ENCODE results near the gene TRMT11. TPM values are rescaled to one million over a fixed set of nuclear protein-coding genes. Genes with fewer than 3 reads are reported as not detected.

Gene TRMT11
- total RNA-seq, 1 donor from 2014 or later: 15.4 TPM

DNA sequence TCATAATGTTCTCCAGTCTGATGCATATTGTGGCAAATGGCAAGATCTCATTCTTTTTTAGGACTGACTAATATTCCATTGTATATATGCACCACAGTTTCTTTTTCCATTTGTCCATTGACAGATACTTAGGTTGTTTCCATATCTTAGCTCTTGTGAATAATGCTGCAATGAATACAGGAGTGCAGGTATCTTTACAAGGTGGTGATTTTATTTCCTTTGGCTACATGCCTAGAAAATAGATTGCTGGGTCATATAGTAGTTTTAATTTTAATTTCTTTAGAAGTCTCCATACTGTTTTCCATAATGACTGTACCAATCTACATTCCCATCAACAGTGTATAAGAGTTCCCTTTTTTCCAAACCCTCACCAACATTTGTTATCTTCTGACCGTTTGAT lies 97.5 kb downstream of the TRMT11 start:
- TF ChIP-seq, protein P1, sequence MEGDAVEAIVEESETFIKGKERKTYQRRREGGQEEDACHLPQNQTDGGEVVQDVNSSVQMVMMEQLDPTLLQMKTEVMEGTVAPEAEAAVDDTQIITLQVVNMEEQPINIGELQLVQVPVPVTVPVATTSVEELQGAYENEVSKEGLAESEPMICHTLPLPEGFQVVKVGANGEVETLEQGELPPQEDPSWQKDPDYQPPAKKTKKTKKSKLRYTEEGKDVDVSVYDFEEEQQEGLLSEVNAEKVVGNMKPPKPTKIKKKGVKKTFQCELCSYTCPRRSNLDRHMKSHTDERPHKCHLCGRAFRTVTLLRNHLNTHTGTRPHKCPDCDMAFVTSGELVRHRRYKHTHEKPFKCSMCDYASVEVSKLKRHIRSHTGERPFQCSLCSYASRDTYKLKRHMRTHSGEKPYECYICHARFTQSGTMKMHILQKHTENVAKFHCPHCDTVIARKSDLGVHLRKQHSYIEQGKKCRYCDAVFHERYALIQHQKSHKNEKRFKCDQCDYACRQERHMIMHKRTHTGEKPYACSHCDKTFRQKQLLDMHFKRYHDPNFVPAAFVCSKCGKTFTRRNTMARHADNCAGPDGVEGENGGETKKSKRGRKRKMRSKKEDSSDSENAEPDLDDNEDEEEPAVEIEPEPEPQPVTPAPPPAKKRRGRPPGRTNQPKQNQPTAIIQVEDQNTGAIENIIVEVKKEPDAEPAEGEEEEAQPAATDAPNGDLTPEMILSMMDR (IDR thresholded peaks at IDR 0.05): no peak
- Mint-ChIP-seq H3K9me3 (ENCODE audit: low read depth) (peaks cover 9% of the 10 kb centered on the region), H3K27ac (ENCODE audit: unreplicated experiment) (no peak overlapping the region), H3K4me1 (ENCODE audit: low read depth) (peaks cover 6% of the 10 kb centered on the region), H3K4me3 (ENCODE audit: unreplicated experiment) (no peak overlapping the region), H3K36me3 (ENCODE audit: low read depth) (peaks cover 2% of the 10 kb centered on the region), H3K27me3 (ENCODE audit: low read depth) (no peaks in the 10 kb centered on the region)
- no peak for DNase-seq (ENCODE audit: low spot score)

- TF ChIP-seq, protein P1 (IDR thresholded peaks at IDR 0.05): no peak
- Mint-ChIP-seq H3K27me3 (ENCODE audit: low read depth) (no peaks in the 10 kb centered on the region), H3K4me3 (ENCODE audit: unreplicated experiment) (no peak overlapping the region), H3K36me3 (ENCODE audit: low read depth) (peaks cover 3% of the 10 kb centered on the region), H3K27ac (ENCODE audit: unreplicated experiment) (no peak overlapping the region), H3K4me1 (ENCODE audit: low read depth) (peaks cover 6% of the 10 kb centered on the region), H3K9me3 (ENCODE audit: low read depth) (peaks cover 9% of the 10 kb centered on the region)
- no peak for DNase-seq (ENCODE audit: low spot score)
These were observed 100.2 kb downstream of the TRMT11 start for GRCh38 chr6:126086560-126086959.

Other genes with a start within 250 kb of the TRMT11 start
- 17.6 to 43.0 TPM (median 41.2 TPM) in 3 replicates for gene HEY2, start 236.9 kb upstream of the TRMT11 start, total RNA-seq
- gene NCOA7, start 195.6 kb upstream of the TRMT11 start, total RNA-seq: 49.6 to 80.7 TPM (median 74.9 TPM) in 3 replicates
- 15.7 to 19.7 TPM (median 19.3 TPM) in 3 replicates for gene HINT3, start 29.8 kb upstream of the TRMT11 start, total RNA-seq

Data from chondrocyte (in vitro differentiated cells).